ENCODE results near the gene GSN. TPM values are rescaled to one million over a fixed set of nuclear protein-coding genes. Genes with fewer than 3 reads are reported as not detected.

GSN gene
- total and polyA plus RNA-seq, 4 experiments from 2014 or later = 1.9 to 8.7 (median 6.0) TPM

DNA sequence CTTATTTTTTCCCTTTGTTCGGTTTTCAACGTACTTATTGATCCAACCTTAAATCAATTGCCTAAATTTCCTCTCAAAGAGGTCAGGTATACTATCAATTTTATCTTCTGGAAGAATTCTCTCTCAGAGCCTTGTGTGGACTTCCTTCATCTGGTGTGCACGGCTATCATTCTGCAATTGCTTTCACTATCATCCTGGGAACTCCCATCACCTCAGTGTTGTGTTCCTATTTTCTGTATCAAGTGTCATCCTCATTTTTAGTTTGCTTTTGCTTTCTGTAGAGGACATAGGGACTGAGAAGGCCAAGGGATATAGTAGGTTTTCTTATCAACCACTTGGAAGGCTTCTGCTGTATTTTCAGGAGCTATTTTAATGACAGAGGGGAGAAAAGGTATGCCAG, 90.8 kb downstream of the GSN start:
- H3K36me3 Mint-ChIP-seq = peaks cover 11 to 16% of the 10 kb centered on the region in 2 donors
- intact Hi-C loops (cut with micrococcal nuclease) = loop anchor here (1.0 kb wide), 1 partner anchor 10 kb away; no protein-coding TSS in a partner anchor
- H3K27me3 Mint-ChIP-seq = no peaks in the 10 kb centered on the region
- ChIA-PET POLR2A (ENCODE audit: partially characterized antibody) (interaction anchor here (1.5 to 6.8 kb wide), 2 partner anchors 8 to 12 kb away, joined by 4 to 131 read pairs; no protein-coding TSS in a partner anchor), CTCF (ENCODE audit: partially characterized antibody) (interaction anchor here (1.2 to 6.8 kb wide), 3 partner anchors 17 to 39 kb away, joined by 5 to 61 read pairs (median 9); no protein-coding TSS in a partner anchor)
- Histone ChIP-seq H3K4me1 (ENCODE audit: insufficient read depth, low read length) (peaks cover 87% of the 10 kb centered on the region), H3K4me3 (ENCODE audit: low read length in 2 of 2) (no peak overlapping the region), H3K36me3 (ENCODE audit: insufficient read depth, low read length) (no peaks in the 10 kb centered on the region), H3K27ac (ENCODE audit: low read depth, low read length) (peak overlapping the region; percentile 48), H3K9me3 (ENCODE audit: control insufficient read depth in 1 of 2, low read length in 2 of 2) (no peaks in the 10 kb centered on the region), H3K27me3 (ENCODE audit: insufficient read depth, low read length) (no peaks in the 10 kb centered on the region)
- peak overlapping the region; percentile 38 to 86 (median 71) for H3K4me3 Mint-ChIP-seq
- H3K27ac Mint-ChIP-seq = peak overlapping the region; percentile 81 to 95 (median 88)
- H3K9me3 Mint-ChIP-seq = no peaks in the 10 kb centered on the region
- no peak for DNase-seq
- peaks cover 54 to 78% (median 67%) of the 10 kb centered on the region in 4 donors for H3K4me1 Mint-ChIP-seq

DNA sequence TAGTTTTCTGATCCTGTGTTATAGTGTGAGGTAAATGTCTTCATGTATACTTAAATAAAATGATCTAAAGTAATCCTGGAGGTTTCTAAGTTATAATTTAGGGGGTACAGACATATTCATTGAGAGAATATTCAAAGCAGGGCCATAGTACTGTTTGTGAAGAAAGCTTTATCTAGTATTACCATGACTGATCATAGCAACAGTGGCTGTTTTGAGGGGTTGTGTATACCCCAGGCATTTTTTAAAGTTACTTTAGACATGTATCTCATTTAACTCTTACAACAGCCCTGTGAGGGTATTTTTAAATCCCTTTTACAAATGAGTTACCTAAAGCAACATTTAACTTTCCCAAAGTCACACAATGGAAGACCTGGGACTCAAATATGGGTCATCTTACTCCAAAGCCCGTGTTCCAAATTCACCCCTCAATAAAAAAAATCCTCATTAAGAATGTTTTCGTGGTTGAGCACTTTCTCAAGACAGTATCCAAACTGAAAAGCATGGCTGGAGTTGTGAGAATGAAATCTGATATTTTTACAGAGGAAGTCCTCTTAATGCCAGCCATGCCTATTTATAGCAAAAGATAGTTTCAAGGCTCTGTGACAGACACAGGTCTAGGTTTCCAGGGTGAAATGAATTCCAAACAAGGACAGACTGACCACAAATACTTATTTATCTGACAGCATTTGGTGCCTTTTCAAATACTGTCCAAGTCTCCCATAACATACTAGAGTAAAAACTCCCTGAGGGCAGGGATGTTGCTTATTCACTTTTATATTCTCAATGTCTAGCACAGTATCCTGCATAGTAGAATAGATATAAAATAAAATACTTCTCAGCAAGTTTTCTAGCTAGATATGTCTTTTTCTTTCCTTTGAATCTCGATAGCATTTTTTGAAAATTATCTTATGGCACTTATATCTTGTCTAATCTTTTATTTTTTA, 91.7 kb downstream of the GSN start:
- POLR2A ChIA-PET (ENCODE audit: partially characterized antibody) = interaction anchor here (6.8 kb wide), 1 partner anchor 7 kb away, joined by 131 read pairs; no protein-coding TSS in a partner anchor
- Histone ChIP-seq H3K27me3 (ENCODE audit: insufficient read depth, low read length) (no peaks in the 10 kb centered on the region), H3K4me3 (ENCODE audit: low read length in 2 of 2) (no peak overlapping the region), H3K4me1 (ENCODE audit: insufficient read depth, low read length) (peaks cover 87% of the 10 kb centered on the region), H3K36me3 (ENCODE audit: insufficient read depth, low read length) (no peaks in the 10 kb centered on the region), H3K9me3 (ENCODE audit: control insufficient read depth in 1 of 2, low read length in 2 of 2) (no peaks in the 10 kb centered on the region), H3K27ac (ENCODE audit: low read depth, low read length) (peak overlapping the region; percentile 48)
- intact Hi-C loops (cut with micrococcal nuclease) = loop anchor here (1.0 kb wide), 1 partner anchor 9 kb away; no protein-coding TSS in a partner anchor
- H3K27ac Mint-ChIP-seq = peak overlapping the region; percentile 81 to 95 (median 88)
- H3K36me3 Mint-ChIP-seq = peaks cover 12 to 14% of the 10 kb centered on the region in 2 donors
- DNase-seq = no peak
- H3K9me3 Mint-ChIP-seq = no peaks in the 10 kb centered on the region
- CTCF ChIA-PET (ENCODE audit: partially characterized antibody) = interaction anchor here (0.7 kb wide), 1 partner anchor 9 kb away, joined by 3 read pairs; no protein-coding TSS in a partner anchor
- H3K4me3 Mint-ChIP-seq = peak overlapping the region in 7 of 8 donors; percentile 64 to 86 (median 73)
- H3K27me3 Mint-ChIP-seq = no peaks in the 10 kb centered on the region
- H3K4me1 Mint-ChIP-seq = peaks cover 54 to 81% (median 69%) of the 10 kb centered on the region in 4 donors

DNA sequence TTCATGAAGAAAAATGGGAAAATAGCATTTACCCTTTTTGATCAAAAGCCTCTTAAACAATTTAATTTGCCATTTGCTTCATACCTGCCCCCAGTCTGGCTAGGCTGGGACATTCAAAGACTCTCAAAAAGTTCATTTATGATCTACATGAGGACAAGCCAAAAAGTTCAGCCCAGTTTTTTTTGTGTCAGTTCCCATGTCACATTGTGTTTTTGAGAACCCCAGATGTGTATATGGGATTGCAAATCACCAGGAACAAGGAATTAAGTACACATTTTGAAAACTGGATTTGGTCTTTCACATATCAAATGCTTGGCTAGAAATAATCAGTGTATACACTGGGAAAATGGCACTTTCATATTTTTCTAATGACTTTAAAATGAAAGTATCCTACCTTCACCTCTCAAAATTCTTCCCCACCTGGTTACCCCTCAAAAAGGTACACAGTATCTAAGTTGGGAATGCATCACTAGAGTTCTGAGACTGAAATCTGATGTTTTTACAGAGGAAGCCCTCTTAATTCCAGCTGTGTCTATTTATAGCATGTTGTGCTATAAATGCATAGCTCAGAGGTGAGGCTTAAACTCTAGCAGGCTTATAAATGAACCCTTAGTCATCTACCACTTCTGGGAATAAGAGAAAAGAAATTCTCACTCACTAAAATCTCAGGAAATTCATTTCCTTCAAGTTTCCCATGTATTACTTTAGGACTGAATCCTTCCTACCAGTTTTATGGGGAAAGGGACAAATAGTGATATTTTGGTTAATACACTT, 92.8 kb downstream of the GSN start:
- Histone ChIP-seq H3K9me3 (ENCODE audit: control insufficient read depth in 1 of 2, low read length in 2 of 2) (no peaks in the 10 kb centered on the region), H3K27me3 (ENCODE audit: insufficient read depth, low read length) (no peaks in the 10 kb centered on the region), H3K4me3 (ENCODE audit: low read length in 2 of 2) (no peak overlapping the region), H3K4me1 (ENCODE audit: insufficient read depth, low read length) (peaks cover 89% of the 10 kb centered on the region), H3K27ac (ENCODE audit: low read depth, low read length) (no peak overlapping the region), H3K36me3 (ENCODE audit: insufficient read depth, low read length) (no peaks in the 10 kb centered on the region)
- Mint-ChIP-seq H3K4me3 (peak overlapping the region in 4 of 8 donors; percentile 3 to 61 (median 31)), H3K4me1 (peaks cover 61 to 88% (median 75%) of the 10 kb centered on the region in 4 donors), H3K9me3 (no peaks in the 10 kb centered on the region), H3K36me3 (peaks cover 12 to 14% of the 10 kb centered on the region in 2 donors), H3K27ac (peak overlapping the region in 6 of 7 donors; percentile 7 to 81 (median 49)), H3K27me3 (no peaks in the 10 kb centered on the region)
- CTCF ChIA-PET (ENCODE audit: partially characterized antibody) = interaction anchor here (0.7 kb wide), 1 partner anchor 8 kb away, joined by 3 read pairs; no protein-coding TSS in a partner anchor
- POLR2A ChIA-PET (ENCODE audit: partially characterized antibody) = no interaction called here
- no peak for DNase-seq
- intact Hi-C loops (cut with micrococcal nuclease) = no loop called here

DNA sequence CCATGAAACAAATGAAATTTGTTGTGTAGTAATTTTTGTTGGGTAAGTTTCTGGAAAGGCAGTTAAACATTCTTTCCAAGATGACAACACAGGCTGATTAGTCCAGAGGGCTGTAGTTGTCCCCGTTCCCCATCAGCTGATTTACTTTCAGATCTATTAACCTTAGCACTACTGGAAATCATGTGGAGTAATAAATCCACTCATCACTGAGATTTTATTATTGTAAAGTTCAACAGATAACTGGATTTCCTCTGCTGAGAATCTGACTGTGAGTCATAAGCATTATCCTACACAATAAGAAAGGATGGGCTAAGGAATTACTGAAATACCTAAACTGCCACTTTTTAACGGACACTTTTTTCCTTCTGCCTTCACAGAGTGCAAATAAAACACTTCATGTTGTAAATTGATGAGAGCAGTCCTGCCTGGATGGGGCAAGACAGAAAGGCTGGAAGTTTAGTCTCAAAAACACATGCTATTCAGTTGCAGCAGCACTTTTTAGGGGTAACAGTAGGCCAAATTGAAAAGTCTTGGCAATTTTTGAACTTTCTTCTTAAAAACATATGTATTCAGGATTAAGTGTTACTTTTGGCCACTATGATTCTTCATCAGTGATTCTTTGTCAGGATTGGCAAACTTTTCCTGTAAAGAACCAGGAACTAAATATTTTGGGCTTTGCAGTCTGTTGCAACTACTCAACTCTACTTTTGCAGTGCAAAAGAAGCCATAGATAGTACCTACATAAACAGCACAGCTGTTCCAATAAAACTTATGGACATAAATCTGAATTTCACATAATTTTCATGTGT, 95.1 kb downstream of the GSN start:
- peak overlapping the region in 6 of 8 donors; percentile 13 to 57 (median 38) for H3K4me3 Mint-ChIP-seq
- intact Hi-C loops (cut with micrococcal nuclease) = no loop called here

DNA sequence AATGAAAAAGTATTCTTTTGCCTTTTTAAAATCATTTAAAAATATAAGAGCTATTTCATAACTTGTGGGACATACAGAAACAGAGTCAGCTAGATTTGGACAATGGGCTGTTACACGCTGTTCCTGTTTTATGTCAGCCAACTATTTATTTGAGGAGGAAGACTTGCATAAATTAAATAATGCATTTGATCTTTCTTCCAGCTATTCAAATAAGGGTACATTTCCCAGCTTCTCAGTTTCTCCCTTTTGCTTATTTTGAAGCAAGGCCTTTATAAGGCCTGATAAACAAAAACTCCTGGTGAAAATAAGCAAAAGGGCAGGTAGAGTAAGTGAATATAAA, 95.6 kb downstream of the GSN start:
- H3K4me3 Mint-ChIP-seq = peak overlapping the region in 5 of 8 donors; percentile 1 to 44 (median 17)
- peaks cover 9 to 10% of the 10 kb centered on the region in 2 donors for H3K36me3 Mint-ChIP-seq
- no peaks in the 10 kb centered on the region for H3K36me3 ChIP-seq (ENCODE audit: insufficient read depth, low read length)
- ChIA-PET CTCF (ENCODE audit: partially characterized antibody) (interaction anchor here (0.8 to 2.9 kb wide), 2 partner anchors 10 to 44 kb away, joined by 3 to 27 read pairs; no protein-coding TSS in a partner anchor), POLR2A (ENCODE audit: partially characterized antibody) (interaction anchor here (0.7 to 6.7 kb wide), 3 partner anchors 8 to 22 kb away, joined by 3 to 131 read pairs (median 3); no protein-coding TSS in a partner anchor)
- peaks cover 91% of the 10 kb centered on the region for H3K4me1 ChIP-seq (ENCODE audit: insufficient read depth, low read length)
- no peak overlapping the region for H3K27ac ChIP-seq (ENCODE audit: low read depth, low read length)
- no peaks in the 10 kb centered on the region for H3K9me3 Mint-ChIP-seq
- no peaks in the 10 kb centered on the region for H3K27me3 Mint-ChIP-seq
- no peak for DNase-seq
- intact Hi-C loops (cut with micrococcal nuclease) = no loop called here
- H3K27ac Mint-ChIP-seq = peak overlapping the region in 5 of 7 donors; percentile 2 to 80 (median 52)
- H3K9me3 ChIP-seq (ENCODE audit: control insufficient read depth in 1 of 2, low read length in 2 of 2) = no peaks in the 10 kb centered on the region
- H3K4me1 Mint-ChIP-seq = peaks cover 57 to 87% (median 73%) of the 10 kb centered on the region in 4 donors
- H3K27me3 ChIP-seq (ENCODE audit: insufficient read depth, low read length) = no peaks in the 10 kb centered on the region
- H3K4me3 ChIP-seq (ENCODE audit: low read length in 2 of 2) = no peak overlapping the region

More for the DNA sequence above, 95.1 kb downstream of the GSN start:
- no peak for DNase-seq
- Mint-ChIP-seq H3K9me3 (no peaks in the 10 kb centered on the region), H3K36me3 (peaks cover 9% of the 10 kb centered on the region in 2 donors), H3K27me3 (no peaks in the 10 kb centered on the region), H3K4me1 (peaks cover 58 to 89% (median 74%) of the 10 kb centered on the region in 4 donors), H3K27ac (peak overlapping the region in 6 of 7 donors; percentile 1 to 47 (median 44))
- CTCF ChIA-PET (ENCODE audit: partially characterized antibody) = interaction anchor here (0.8 to 2.9 kb wide), 2 partner anchors 9 to 43 kb away, joined by 3 to 27 read pairs; no protein-coding TSS in a partner anchor
- Histone ChIP-seq H3K9me3 (ENCODE audit: control insufficient read depth in 1 of 2, low read length in 2 of 2) (no peaks in the 10 kb centered on the region), H3K27ac (ENCODE audit: low read depth, low read length) (no peak overlapping the region), H3K36me3 (ENCODE audit: insufficient read depth, low read length) (no peaks in the 10 kb centered on the region), H3K4me1 (ENCODE audit: insufficient read depth, low read length) (peaks cover 92% of the 10 kb centered on the region), H3K27me3 (ENCODE audit: insufficient read depth, low read length) (no peaks in the 10 kb centered on the region), H3K4me3 (ENCODE audit: low read length in 2 of 2) (no peak overlapping the region)
- POLR2A ChIA-PET (ENCODE audit: partially characterized antibody) = interaction anchor here (0.7 to 6.7 kb wide), 4 partner anchors 7 to 22 kb away, joined by 3 to 131 read pairs (median 4); no protein-coding TSS in a partner anchor

DNA sequence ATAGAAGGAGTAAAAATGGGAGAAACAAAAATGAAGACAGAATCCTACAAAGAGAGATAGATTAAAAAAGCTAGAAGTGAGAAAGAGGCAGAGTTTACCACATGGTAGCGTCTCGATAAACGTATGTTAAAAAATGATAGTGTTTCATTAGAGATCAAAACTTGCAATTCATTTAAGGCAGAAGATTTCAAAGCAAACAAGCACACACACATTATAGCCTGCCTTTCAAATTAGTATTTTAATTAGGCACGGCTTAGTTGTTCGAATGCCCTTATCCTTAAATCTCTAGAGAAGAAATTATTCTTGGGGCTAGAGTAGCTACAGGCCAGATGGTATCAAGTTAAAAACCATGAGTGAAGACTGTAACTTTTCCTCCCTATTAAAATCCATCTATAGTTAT, 96.1 kb downstream of the GSN start:
- Histone ChIP-seq H3K27ac (ENCODE audit: low read depth, low read length) (no peak overlapping the region), H3K36me3 (ENCODE audit: insufficient read depth, low read length) (no peaks in the 10 kb centered on the region), H3K27me3 (ENCODE audit: insufficient read depth, low read length) (no peaks in the 10 kb centered on the region), H3K4me3 (ENCODE audit: low read length in 2 of 2) (no peak overlapping the region), H3K9me3 (ENCODE audit: control insufficient read depth in 1 of 2, low read length in 2 of 2) (no peaks in the 10 kb centered on the region), H3K4me1 (ENCODE audit: insufficient read depth, low read length) (peaks cover 88% of the 10 kb centered on the region)
- Mint-ChIP-seq H3K9me3 (no peaks in the 10 kb centered on the region), H3K4me3 (peak overlapping the region in 5 of 8 donors; percentile 1 to 44 (median 29)), H3K27ac (peak overlapping the region in 6 of 7 donors; percentile 2 to 80 (median 68)), H3K36me3 (peaks cover 9 to 11% of the 10 kb centered on the region in 2 donors), H3K4me1 (peaks cover 54 to 87% (median 70%) of the 10 kb centered on the region in 4 donors), H3K27me3 (no peaks in the 10 kb centered on the region)
- CTCF ChIA-PET (ENCODE audit: partially characterized antibody) = interaction anchor here (0.8 to 2.9 kb wide), 3 partner anchors 10 to 44 kb away, joined by 3 to 27 read pairs (median 6); no protein-coding TSS in a partner anchor
- intact Hi-C loops (cut with micrococcal nuclease) = no loop called here
- POLR2A ChIA-PET (ENCODE audit: partially characterized antibody) = interaction anchor here (0.7 to 6.7 kb wide), 3 partner anchors 8 to 21 kb away, joined by 3 to 131 read pairs (median 3); no protein-coding TSS in a partner anchor
- no peak for DNase-seq
